ENCODE data around the gene MACROH2A1. TPM values are rescaled to one million over a fixed set of nuclear protein-coding genes. Genes with fewer than 3 reads are reported as not detected.

MACROH2A1 gene
- total and polyA plus RNA-seq, 9 of the 15 experiments (the other 6 are each of a cell fraction or from before 2014, with no cell fraction given): 44.9 to 289 (median 193) TPM

- peak; percentile 26 for FAIRE-seq
- H3K27me3 ChIP-seq (ENCODE audit: control insufficient read depth in 2 of 2, insufficient read depth in 2 of 2, low read length in 2 of 2): no peaks in the 10 kb centered on the region
- in situ Hi-C loops (cut with MboI): no loop called here
- no TSS peak for BruUV-seq (replicated peaks)
- intact Hi-C loops (cut with micrococcal nuclease): loop anchor here (10.0 kb wide), 1 partner anchor 218 kb away; no protein-coding TSS in a partner anchor
- peak in 1 of 4 experiments; percentile 35 for DNase-seq (ENCODE audit: extremely low read depth in 1 of 4, low spot score in 3 of 4)
- no peaks in the 10 kb centered on the region for H4K20me1 ChIP-seq (replicated peaks; ENCODE audit: control insufficient read depth, insufficient read depth, low read length)
- 20% methylated on average over 7 of the region's 7 CpGs for WGBS (ENCODE audit: insufficient coverage, low coverage, missing lambda C conversion rate)
- ChIA-PET CTCF (ENCODE audit: low intra/inter-chr PET ratio) (no interaction called here), POLR2A (interaction anchor here (1.1 kb wide), 1 partner anchor 10 kb away, joined by 6 read pairs; no protein-coding TSS in a partner anchor)
- H3K9me1 ChIP-seq (ENCODE audit: control insufficient read depth, insufficient read depth, low read length): no peaks in the 10 kb centered on the region
- peak overlapping the region; percentile 60; the same call in 1 of the 2 replicates for H2AFZ ChIP-seq (ENCODE audit: low read depth, low read length)
- peaks cover 2% of the 10 kb centered on the region; the same call in 1 of the 2 replicates for H3K9me3 ChIP-seq (replicated peaks; ENCODE audit: control insufficient read depth, insufficient read depth, low read depth, low read length)
- H3K9ac ChIP-seq (ENCODE audit: insufficient read depth in 1 of 2, low read depth in 2 of 2, low read length in 2 of 2): no peak overlapping the region
- H3K4me1 ChIP-seq (replicated peaks in 1 of 2; ENCODE audit: control insufficient read depth in 2 of 2, insufficient read depth in 2 of 2, low read length in 2 of 2): peaks cover 0 to 11% of the 10 kb centered on the region in 2 experiments; a peak in 3 of 5 replicates
- peak overlapping the region; percentile 49; the same call in 1 of the 2 replicates for H3K4me2 ChIP-seq (ENCODE audit: insufficient read depth, low read length)
- no peak overlapping the region for H3K4me3 ChIP-seq
- ATAC-seq: no peak
- H3K27ac ChIP-seq (ENCODE audit: extremely low read depth, low read depth, low read length): no peak overlapping the region
- H3K79me2 ChIP-seq (ENCODE audit: control insufficient read depth, insufficient read depth, low read length): no peaks in the 10 kb centered on the region
- H3K36me3 ChIP-seq (ENCODE audit: control insufficient read depth, insufficient read depth, low read length): no peaks in the 10 kb centered on the region
- TF ChIP-seq ZNF3 (CRISPR knock-in tag; IDR thresholded peaks at IDR 0.05): no peak
- no peak for TF ChIP-seq NCOA6 (IDR thresholded peaks at IDR 0.05)
- no peak for TF ChIP-seq RUNX1 (IDR thresholded peaks at IDR 0.05; ENCODE audit: low read depth)
- no peak for TF ChIP-seq ZBTB12 (CRISPR knock-in tag; IDR thresholded peaks at IDR 0.05)
- no peak for TF ChIP-seq POLR2G (IDR thresholded peaks at IDR 0.05; ENCODE audit: low read depth, low read length)
- TF ChIP-seq SMARCA4 (IDR thresholded peaks at IDR 0.05): peak; percentile 72; the same call in 1 of the 2 replicates
- no peak for TF ChIP-seq ZBTB11 (CRISPR knock-in tag; IDR thresholded peaks at IDR 0.05)
- TF ChIP-seq PATZ1 (CRISPR knock-in tag; IDR thresholded peaks at IDR 0.05; ENCODE audit: borderline replicate concordance): no peak
- TF ChIP-seq CTCFL (IDR thresholded peaks at IDR 0.05; ENCODE audit: borderline replicate concordance, insufficient read depth, low read depth, low read length, poor library complexity, severe bottlenecking): no peak
- TF ChIP-seq MCM7 (IDR thresholded peaks at IDR 0.05): no peak
- TF ChIP-seq ZNF764 (CRISPR knock-in tag; IDR thresholded peaks at IDR 0.05; ENCODE audit: low read depth): no peak
These were observed 24.3 kb upstream of the MACROH2A1 start for GRCh38 chr5:135423146-135423845.

Data from K562 (cell line).